Breast epithelium (tissue), 4 donors: Measurements from ENCODE around the gene CYB5R3. TPM values are rescaled to one million over a fixed set of nuclear protein-coding genes. Genes with fewer than 3 reads are reported as not detected.
A peak's percentile ranks its signal among the peaks of the same experiment; 100 is the strongest.

Experiments
- DNase-seq, 2 donors: peaks; one replicate each; pipeline ENCODE4 v3.0.0-alpha.2; 2019; ENCODE audit warnings: low spot score in 2 of 2
- H3K27ac ChIP-seq, 2 donors: fragments of 200-600 bp; sonication (generic) in 1 of 2; one replicate each; pipeline ENCODE4 v1.5.1; 2016 to 2019; ENCODE audit warnings: mild to moderate bottlenecking in 1 of 2
- H3K27me3 ChIP-seq, 2 donors: fragments of 200-600 bp; sonication (generic) in 1 of 2; one replicate each; pipeline versions ENCODE4 v1.5.1 to v1.6.0; 2017 to 2019; ENCODE audit warnings: control low read depth in 1 of 2, mild to moderate bottlenecking in 1 of 2
- H3K36me3 ChIP-seq: fragments of 200-600 bp; one replicate; pipeline ENCODE4 v1.5.1; 2019
- H3K4me1 ChIP-seq, 2 donors: fragments of 200-600 bp; sonication (generic); one replicate each; pipeline ENCODE4 v1.5.1; 2016 to 2019; ENCODE audit warnings: control low read depth in 1 of 2
- H3K4me3 ChIP-seq, 3 donors: fragments of 200-600 bp; sonication (generic); 1 replicate in 2 of 3; 2 replicates in 1 of 3; pipeline ENCODE4 v1.5.1; 2016 to 2019; ENCODE audit warnings: mild to moderate bottlenecking in 3 of 3, moderate library complexity in 2 of 3
- H3K9me3 ChIP-seq, 2 donors: fragments of 200-600 bp; sonication (generic) in 1 of 2; one replicate each; pipeline ENCODE4 v1.5.1; 2016 to 2019; ENCODE audit warnings: control low read depth in 1 of 2
- CTCF ChIP-seq, 3 donors: fragments of 450-650 bp; IDR thresholded peaks; one replicate each; pipeline ENCODE4 v1.5.1; 2016 to 2017; ENCODE audit warnings: antibody characterized with exemption in 3 of 3, mild to moderate bottlenecking in 3 of 3, moderate library complexity in 3 of 3
- POLR2A ChIP-seq: fragments of 450-650 bp; IDR thresholded peaks from one replicate; pipeline ENCODE4 v1.6.1; 2016; ENCODE audit warnings: antibody characterized with exemption, mild to moderate bottlenecking, moderate library complexity
- POLR2AphosphoS5 ChIP-seq, 3 donors: sonication (generic); formaldehyde crosslinking; IDR thresholded peaks; one replicate each; pipeline ENCODE4 v1.6.1; 2017; ENCODE audit warnings: antibody characterized with exemption in 3 of 3
- intact Hi-C: fragments of 100-400 bp; cut with DNase I; formaldehyde crosslinking; loops from one replicate; pipeline ENCODE4 v1.15.1; 2023; ENCODE audit warnings: low total_unique reads
- total RNA-seq, 3 donors: library from RNA; depleted of rRNA; stranded (reverse); fragments of >200 nt; gene quantifications; one replicate each; pipeline ENCODE4 v1.1.0, GENCODE V29; 2016

Gene CYB5R3
- total RNA-seq, 3 donors from 2014 or later = 56.5 to 248 (median 87.5) TPM

GRCh38 chr22:42625416-42625815 is 23.8 kb downstream of the CYB5R3 start:
- intact Hi-C loops = no loop called here
- Histone ChIP-seq H3K27ac (no peak overlapping the region), H3K4me1 (no peaks in the 10 kb centered on the region), H3K27me3 (no peaks in the 10 kb centered on the region), H3K4me3 (no peak overlapping the region), H3K36me3 (peaks cover 18% of the 10 kb centered on the region), H3K9me3 (no peaks in the 10 kb centered on the region)
- no peak for DNase-seq
- TF ChIP-seq POLR2A = no peak
- no peak for TF ChIP-seq POLR2AphosphoS5 (IDR thresholded peaks at IDR 0.05)
- TF ChIP-seq CTCF (IDR thresholded peaks at IDR 0.05) = no peak

DNA sequence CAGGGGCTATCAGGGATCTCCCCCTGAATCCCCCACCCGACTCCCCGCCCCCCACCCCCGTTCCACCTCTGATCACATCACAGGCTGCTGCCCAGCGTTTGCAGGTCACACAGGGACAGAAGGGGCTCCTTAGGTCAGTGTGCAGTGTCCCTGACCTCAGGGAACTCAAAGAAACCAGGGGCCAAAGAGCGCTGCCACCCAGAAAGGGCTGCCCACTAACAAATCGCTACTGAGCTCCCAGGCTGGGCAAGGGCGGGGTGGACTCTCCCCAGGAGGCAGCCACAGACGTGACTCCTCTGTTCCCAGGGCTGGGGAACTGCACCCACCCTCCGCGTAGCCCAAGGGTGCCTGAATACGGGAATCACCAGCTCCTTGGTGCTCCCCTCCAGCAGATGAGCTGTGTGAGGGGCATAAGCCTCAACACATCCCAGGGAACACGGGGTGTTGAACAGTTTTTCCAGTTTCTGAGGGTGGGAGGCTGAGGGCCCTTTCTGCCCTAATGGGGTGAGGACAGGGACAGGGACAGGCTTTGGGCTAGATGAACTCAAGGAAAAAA is 24.6 kb downstream of the CYB5R3 start:
- H3K27ac ChIP-seq = peak overlapping the region in 1 of 2 donors; percentile 61
- TF ChIP-seq POLR2AphosphoS5 (IDR thresholded peaks at IDR 0.05) (no peak), POLR2A (no peak), CTCF (IDR thresholded peaks at IDR 0.05) (no peak)
- intact Hi-C loops = no loop called here

GRCh38 chr22:42623756-42624441 is 25.3 kb downstream of the CYB5R3 start:
- no peak for TF ChIP-seq POLR2AphosphoS5 (IDR thresholded peaks at IDR 0.05)
- no peak for TF ChIP-seq POLR2A
- TF ChIP-seq CTCF (IDR thresholded peaks at IDR 0.05) = no peak
- Histone ChIP-seq H3K36me3 (peaks cover 13% of the 10 kb centered on the region), H3K27me3 (no peaks in the 10 kb centered on the region), H3K9me3 (no peaks in the 10 kb centered on the region), H3K4me1 (no peaks in the 10 kb centered on the region), H3K4me3 (no peak overlapping the region), H3K27ac (peak overlapping the region in 1 of 2 donors; percentile 61)
- DNase-seq = no peak
- intact Hi-C loops = no loop called here

More for the DNA sequence above, 24.6 kb downstream of the CYB5R3 start:
- Histone ChIP-seq H3K27me3 (no peaks in the 10 kb centered on the region), H3K9me3 (no peaks in the 10 kb centered on the region), H3K4me3 (no peak overlapping the region), H3K4me1 (no peaks in the 10 kb centered on the region), H3K36me3 (peaks cover 13% of the 10 kb centered on the region)
- DNase-seq = no peak

GRCh38 chr22:42623301-42623751 is 25.9 kb downstream of the CYB5R3 start:
- Histone ChIP-seq H3K9me3 (no peaks in the 10 kb centered on the region), H3K4me3 (no peak overlapping the region), H3K4me1 (no peaks in the 10 kb centered on the region), H3K36me3 (peaks cover 13% of the 10 kb centered on the region), H3K27me3 (no peaks in the 10 kb centered on the region), H3K27ac (peak overlapping the region in 1 of 2 donors; percentile 48)
- DNase-seq = no peak
- TF ChIP-seq CTCF (IDR thresholded peaks at IDR 0.05) = no peak
- no peak for TF ChIP-seq POLR2AphosphoS5 (IDR thresholded peaks at IDR 0.05)
- TF ChIP-seq POLR2A = no peak
- intact Hi-C loops = no loop called here

GRCh38 chr22:42622061-42622710 is 27.0 kb downstream of the CYB5R3 start:
- intact Hi-C loops = no loop called here
- Histone ChIP-seq H3K9me3 (no peaks in the 10 kb centered on the region), H3K36me3 (peaks cover 12% of the 10 kb centered on the region), H3K4me3 (no peak overlapping the region), H3K27ac (peak overlapping the region in 1 of 2 donors; percentile 63), H3K4me1 (no peaks in the 10 kb centered on the region), H3K27me3 (no peaks in the 10 kb centered on the region)
- DNase-seq = no peak
- TF ChIP-seq CTCF (IDR thresholded peaks at IDR 0.05) (no peak), POLR2A (no peak), POLR2AphosphoS5 (IDR thresholded peaks at IDR 0.05) (no peak)
